ENCODE measurements around the gene UPK3B. TPM values are rescaled to one million over a fixed set of nuclear protein-coding genes. Genes with fewer than 3 reads are reported as not detected.
"Not testable (repeated sequence)": the region's sequence is repeated elsewhere in the genome, so short reads cannot be mapped to it uniquely, and the experiment has no call there.

The UPK3B gene
- total RNA-seq, 1 donor from 2014 or later: 1.1 TPM

DNA sequence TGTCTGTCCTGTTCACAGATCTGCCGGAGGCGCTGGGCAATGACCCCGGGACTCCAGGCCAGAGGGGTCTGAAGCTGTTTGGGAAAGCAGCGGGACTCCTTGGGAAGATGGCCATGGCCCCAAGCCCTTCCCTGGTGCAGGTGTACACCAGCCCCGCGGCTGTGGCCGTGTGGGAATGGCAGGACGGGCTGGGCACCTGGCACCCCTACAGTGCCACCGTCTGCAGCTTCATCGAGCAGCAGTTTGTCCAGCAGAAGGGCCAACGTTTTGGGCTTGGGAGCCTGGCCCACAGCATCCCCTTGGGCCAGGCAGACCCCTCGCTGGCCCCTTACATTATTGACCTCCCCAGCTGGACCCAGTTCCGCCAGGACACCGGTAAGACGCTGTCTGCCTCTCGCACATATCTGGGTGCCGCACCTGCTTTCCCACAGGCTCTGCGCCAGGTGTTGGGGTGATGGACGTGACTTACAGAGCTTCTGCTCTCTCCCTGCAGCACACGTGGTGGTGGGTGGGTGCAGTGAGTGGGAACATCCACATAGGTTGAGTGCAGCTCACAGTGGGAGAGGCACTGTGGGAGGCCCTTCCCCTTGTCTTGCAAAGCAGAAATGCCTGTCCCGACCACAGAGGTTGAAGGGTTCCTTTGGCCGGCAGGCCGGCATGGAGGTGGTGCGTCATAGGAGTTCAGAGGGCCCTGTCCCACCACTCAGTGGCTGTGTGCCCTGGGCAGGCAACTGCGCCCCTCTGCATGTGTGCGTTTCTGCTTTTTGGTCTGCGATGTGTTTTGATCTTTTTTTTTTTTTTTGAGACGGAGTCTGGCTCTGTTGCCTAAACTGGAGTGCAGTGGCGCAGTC is 29.7 kb upstream of the UPK3B start:
- H3K9me3 Mint-ChIP-seq; H3K4me3 Mint-ChIP-seq; H3K27me3 Mint-ChIP-seq (ENCODE audit: insufficient read depth); H3K36me3 Mint-ChIP-seq (ENCODE audit: low read depth); intact Hi-C loops (cut with micrococcal nuclease); H3K27ac Mint-ChIP-seq; H3K4me1 Mint-ChIP-seq (ENCODE audit: low read depth); DNase-seq (ENCODE audit: low spot score): not testable (repeated sequence)

DNA sequence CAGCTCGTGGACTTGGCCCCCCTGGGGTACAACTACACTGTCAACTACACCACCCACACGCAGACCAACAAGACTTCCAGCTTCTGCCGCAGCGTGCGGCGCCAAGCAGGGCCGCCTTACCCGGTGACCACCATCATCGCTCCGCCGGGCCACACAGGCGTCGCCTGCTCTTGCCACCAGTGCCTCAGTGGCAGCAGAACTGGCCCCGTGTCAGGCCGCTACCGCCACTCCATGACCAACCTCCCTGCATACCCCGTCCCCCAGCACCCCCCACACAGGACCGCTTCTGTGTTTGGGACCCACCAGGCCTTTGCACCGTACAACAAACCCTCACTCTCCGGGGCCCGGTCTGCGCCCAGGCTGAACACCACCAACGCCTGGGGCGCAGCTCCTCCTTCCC is 27.7 kb upstream of the UPK3B start:
- intact Hi-C loops (cut with micrococcal nuclease); DNase-seq (ENCODE audit: low spot score); H3K4me1 Mint-ChIP-seq (ENCODE audit: low read depth); H3K27me3 Mint-ChIP-seq (ENCODE audit: insufficient read depth); H3K4me3 Mint-ChIP-seq; H3K27ac Mint-ChIP-seq; H3K9me3 Mint-ChIP-seq; H3K36me3 Mint-ChIP-seq (ENCODE audit: low read depth): not testable (repeated sequence)

DNA sequence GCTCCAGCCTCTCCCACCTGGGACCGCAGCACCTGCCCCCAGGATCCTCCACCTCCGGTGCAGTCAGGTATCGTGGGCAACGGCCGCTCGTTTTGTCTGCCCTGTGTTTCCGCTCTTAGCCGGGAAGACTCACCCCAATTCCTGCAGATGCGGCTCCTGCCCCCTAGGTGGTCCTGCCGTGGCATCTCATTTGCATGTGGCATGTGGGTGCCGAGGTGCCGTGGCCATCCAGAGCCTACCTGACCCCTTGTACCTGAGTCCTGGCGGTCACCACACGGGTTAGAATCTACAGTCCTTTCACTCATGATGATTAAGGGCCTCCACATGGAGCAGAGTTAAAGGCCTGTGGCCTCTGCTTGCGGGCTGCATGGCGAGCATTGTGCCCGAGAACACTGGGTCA is 27.3 kb upstream of the UPK3B start:
- H3K36me3 Mint-ChIP-seq (ENCODE audit: low read depth); intact Hi-C loops (cut with micrococcal nuclease); H3K4me1 Mint-ChIP-seq (ENCODE audit: low read depth); H3K27me3 Mint-ChIP-seq (ENCODE audit: insufficient read depth); H3K27ac Mint-ChIP-seq; H3K9me3 Mint-ChIP-seq; H3K4me3 Mint-ChIP-seq; DNase-seq (ENCODE audit: low spot score): not testable (repeated sequence)

- DNase-seq (ENCODE audit: low spot score); H3K27me3 Mint-ChIP-seq (ENCODE audit: insufficient read depth); intact Hi-C loops (cut with micrococcal nuclease); H3K4me3 Mint-ChIP-seq; H3K9me3 Mint-ChIP-seq; H3K27ac Mint-ChIP-seq; H3K36me3 Mint-ChIP-seq (ENCODE audit: low read depth); H3K4me1 Mint-ChIP-seq (ENCODE audit: low read depth): not testable (repeated sequence)
Observed at GRCh38 chr7:76484456-76484855, 25.9 kb upstream of the UPK3B start.

GRCh38 chr7:76485822-76486610 is 24.3 kb upstream of the UPK3B start:
- H3K4me3 Mint-ChIP-seq; intact Hi-C loops (cut with micrococcal nuclease); H3K4me1 Mint-ChIP-seq (ENCODE audit: low read depth); DNase-seq (ENCODE audit: low spot score); H3K27ac Mint-ChIP-seq; H3K27me3 Mint-ChIP-seq (ENCODE audit: insufficient read depth); H3K36me3 Mint-ChIP-seq (ENCODE audit: low read depth); H3K9me3 Mint-ChIP-seq: not testable (repeated sequence)

DNA sequence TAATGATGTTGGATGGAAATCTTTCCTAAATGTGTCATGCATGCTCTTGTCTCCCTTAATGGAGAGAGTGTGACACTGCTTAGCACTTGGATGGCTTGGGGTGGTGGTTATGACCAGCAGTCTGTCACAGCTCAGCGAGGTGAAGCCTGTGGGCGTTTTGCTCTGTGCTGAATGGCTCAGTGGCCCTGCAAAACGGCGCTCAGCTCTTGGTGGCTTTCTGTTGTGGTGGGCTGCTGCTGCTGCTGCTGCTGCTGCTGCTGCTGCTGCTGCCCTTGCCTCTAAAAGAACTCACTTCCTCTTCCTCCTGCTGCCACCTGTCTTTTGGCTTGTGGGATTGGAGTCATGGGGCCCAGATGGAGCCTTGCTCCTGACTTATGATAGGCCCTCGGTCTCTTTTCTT is 23.7 kb upstream of the UPK3B start:
- H3K9me3 Mint-ChIP-seq; intact Hi-C loops (cut with micrococcal nuclease); H3K4me1 Mint-ChIP-seq (ENCODE audit: low read depth); H3K27me3 Mint-ChIP-seq (ENCODE audit: insufficient read depth); H3K36me3 Mint-ChIP-seq (ENCODE audit: low read depth): not testable (repeated sequence)
- H3K4me3 Mint-ChIP-seq: peak overlapping the region; percentile 49
- H3K27ac Mint-ChIP-seq: peak overlapping the region; percentile 74
- peak; percentile 24 for DNase-seq (ENCODE audit: low spot score)

DNA sequence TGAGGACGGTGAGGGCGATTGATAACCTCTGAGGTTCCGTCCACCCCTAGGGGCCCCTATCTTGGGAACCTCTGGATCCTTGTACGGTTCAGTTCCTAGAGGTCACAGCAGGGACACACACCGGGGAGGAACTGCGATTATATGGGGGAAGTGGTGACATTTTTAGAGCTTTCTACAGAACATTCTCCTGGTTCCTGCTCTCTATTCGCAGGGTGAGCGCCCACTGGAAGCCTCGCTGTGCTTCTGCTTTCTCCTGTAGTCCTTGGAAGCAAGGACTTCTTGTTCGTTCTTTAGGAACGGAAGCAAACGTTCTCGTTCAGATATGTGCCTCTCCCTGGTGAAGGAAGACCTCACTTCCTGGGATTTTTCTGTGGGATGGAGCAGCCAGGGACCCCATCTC is 22.4 kb upstream of the UPK3B start:
- not testable (repeated sequence) for H3K27me3 Mint-ChIP-seq (ENCODE audit: insufficient read depth)

GRCh38 chr7:76492139-76492538 is 18.2 kb upstream of the UPK3B start:
- H3K4me3 Mint-ChIP-seq; H3K36me3 Mint-ChIP-seq (ENCODE audit: low read depth); H3K27ac Mint-ChIP-seq; DNase-seq (ENCODE audit: low spot score); H3K9me3 Mint-ChIP-seq; H3K4me1 Mint-ChIP-seq (ENCODE audit: low read depth); H3K27me3 Mint-ChIP-seq (ENCODE audit: insufficient read depth); intact Hi-C loops (cut with micrococcal nuclease): not testable (repeated sequence)

More for the DNA sequence above, 22.4 kb upstream of the UPK3B start:
- H3K4me3 Mint-ChIP-seq; H3K27ac Mint-ChIP-seq; H3K9me3 Mint-ChIP-seq; intact Hi-C loops (cut with micrococcal nuclease); DNase-seq (ENCODE audit: low spot score); H3K4me1 Mint-ChIP-seq (ENCODE audit: low read depth); H3K36me3 Mint-ChIP-seq (ENCODE audit: low read depth): not testable (repeated sequence)

DNA sequence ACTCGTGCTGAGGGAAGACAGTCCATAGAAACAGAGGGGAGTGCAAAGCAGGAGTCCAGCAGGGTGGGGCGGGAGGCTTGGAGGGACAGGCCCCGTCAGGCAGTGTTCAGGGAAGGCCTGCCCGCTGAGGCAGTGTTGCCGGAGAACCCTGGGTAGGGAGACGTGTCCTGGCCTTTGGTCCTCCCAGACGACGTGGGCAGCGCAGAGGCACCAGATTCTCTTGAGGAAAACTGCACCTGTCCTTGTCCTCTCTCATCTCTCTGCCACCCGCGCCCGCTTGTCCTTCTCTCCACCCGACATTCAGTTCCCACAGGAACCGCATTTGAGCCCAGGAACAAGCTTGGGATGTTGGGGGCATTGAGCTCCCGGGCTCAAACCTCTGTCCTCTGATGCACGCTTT is 14.6 kb upstream of the UPK3B start:
- intact Hi-C loops (cut with micrococcal nuclease); H3K4me3 Mint-ChIP-seq; H3K4me1 Mint-ChIP-seq (ENCODE audit: low read depth); DNase-seq (ENCODE audit: low spot score); H3K27ac Mint-ChIP-seq; H3K36me3 Mint-ChIP-seq (ENCODE audit: low read depth); H3K9me3 Mint-ChIP-seq; H3K27me3 Mint-ChIP-seq (ENCODE audit: insufficient read depth): not testable (repeated sequence)

- DNase-seq (ENCODE audit: low spot score); H3K36me3 Mint-ChIP-seq (ENCODE audit: low read depth); H3K27me3 Mint-ChIP-seq (ENCODE audit: insufficient read depth); H3K9me3 Mint-ChIP-seq; H3K27ac Mint-ChIP-seq; intact Hi-C loops (cut with micrococcal nuclease); H3K4me3 Mint-ChIP-seq; H3K4me1 Mint-ChIP-seq (ENCODE audit: low read depth): not testable (repeated sequence)
Observed at GRCh38 chr7:76497918-76498582, 12.3 kb upstream of the UPK3B start.

DNA sequence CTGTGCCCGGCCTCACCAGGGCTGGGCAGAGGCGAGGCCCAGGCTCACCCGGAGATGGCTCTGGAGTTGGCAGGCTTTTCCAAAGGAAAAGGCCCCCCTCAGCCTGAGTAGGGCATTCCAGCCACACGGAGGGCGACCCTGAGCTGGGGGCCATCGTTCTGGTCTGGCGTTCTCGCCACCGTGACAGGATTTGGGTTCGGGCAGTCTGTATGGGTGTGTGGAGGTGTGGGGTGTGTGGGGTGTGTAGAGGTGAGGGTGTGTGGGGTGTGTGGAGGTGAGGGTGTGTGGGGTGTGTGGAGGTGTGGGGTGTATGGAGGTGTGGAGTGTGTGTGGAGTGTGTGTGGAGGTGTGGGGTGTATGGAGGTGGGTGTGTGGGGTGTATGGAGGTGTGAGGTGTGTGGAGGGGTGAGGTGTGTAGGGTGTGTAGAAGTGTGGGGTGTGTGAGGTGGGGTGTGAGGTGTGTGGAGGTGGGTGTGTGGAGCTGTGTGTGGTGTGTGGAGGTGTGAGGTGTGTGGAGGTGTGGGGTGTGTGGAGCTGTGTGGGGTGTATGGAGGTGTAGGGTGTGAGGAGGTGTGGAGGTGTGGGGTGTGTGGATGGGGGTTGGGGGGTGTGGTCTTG is 11.7 kb upstream of the UPK3B start:
- H3K4me3 Mint-ChIP-seq; DNase-seq (ENCODE audit: low spot score); H3K9me3 Mint-ChIP-seq; H3K4me1 Mint-ChIP-seq (ENCODE audit: low read depth); H3K27ac Mint-ChIP-seq; intact Hi-C loops (cut with micrococcal nuclease); H3K27me3 Mint-ChIP-seq (ENCODE audit: insufficient read depth); H3K36me3 Mint-ChIP-seq (ENCODE audit: low read depth): not testable (repeated sequence)

- H3K27ac Mint-ChIP-seq; DNase-seq (ENCODE audit: low spot score); H3K4me3 Mint-ChIP-seq; H3K4me1 Mint-ChIP-seq (ENCODE audit: low read depth); intact Hi-C loops (cut with micrococcal nuclease); H3K27me3 Mint-ChIP-seq (ENCODE audit: insufficient read depth); H3K9me3 Mint-ChIP-seq; H3K36me3 Mint-ChIP-seq (ENCODE audit: low read depth): not testable (repeated sequence)
Observed at GRCh38 chr7:76499201-76499923, 11.0 kb upstream of the UPK3B start.
